ENCODE measurements around the gene RNF19B.

DNA sequence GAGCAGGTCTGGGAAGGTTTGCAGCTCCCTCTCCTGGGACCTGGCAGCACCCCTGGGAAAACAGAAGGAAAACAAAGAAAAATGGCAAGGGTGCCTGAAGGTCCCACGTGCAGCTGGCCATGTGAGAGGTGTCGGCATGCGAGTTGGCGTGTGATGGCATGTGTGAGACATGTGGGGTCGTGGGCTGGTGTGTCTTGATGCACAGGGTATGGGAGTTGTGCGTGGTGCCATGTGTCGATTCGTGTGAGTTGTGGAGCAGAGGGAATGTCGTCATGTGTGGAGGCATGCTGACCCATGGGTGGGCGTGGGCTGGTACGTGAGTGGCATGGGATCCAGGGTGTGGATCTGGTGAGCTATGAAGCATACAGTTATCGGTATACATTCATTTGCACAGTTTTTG, 77.0 kb downstream of the RNF19B start:
- TF ChIP-seq SPI1 (IDR thresholded peaks at IDR 0.05; ENCODE audit: low read depth, low read length): no peak
- TF ChIP-seq POLR2AphosphoS5 (IDR thresholded peaks at IDR 0.05; ENCODE audit: low read depth, low read length): no peak
- no peak for TF ChIP-seq POLR2A (IDR thresholded peaks at IDR 0.05; ENCODE audit: low read depth, low read length)
- no peak for TF ChIP-seq TAF1 (IDR thresholded peaks at IDR 0.05; ENCODE audit: low read depth, low read length)
- no peak for TF ChIP-seq POU2F2 (IDR thresholded peaks at IDR 0.05; ENCODE audit: low read depth, low read length)

All from GM12891 (cell line).